ENCODE results near the gene TBC1D5.

DNA sequence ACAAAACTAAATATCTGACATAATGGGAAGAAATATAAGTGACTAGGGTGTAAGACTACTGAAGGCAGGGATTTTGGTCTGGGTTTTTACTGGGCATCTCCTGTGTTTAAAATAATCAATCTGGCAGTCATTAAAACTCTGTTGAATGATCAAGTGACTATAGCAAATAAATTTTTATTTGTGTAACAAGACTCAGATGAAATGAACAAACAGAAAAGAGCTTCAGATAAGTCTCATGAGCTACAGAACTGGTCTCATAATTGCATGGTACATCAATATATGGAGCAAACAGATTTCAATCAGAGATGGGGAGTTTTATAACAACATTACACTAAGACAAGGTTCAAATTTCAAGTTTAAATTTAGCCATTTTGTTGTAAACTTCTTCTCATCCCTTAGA, 485.2 kb downstream of the TBC1D5 start:
- TF ChIP-seq POLR2A (IDR thresholded peaks at IDR 0.05; ENCODE audit: low read depth, low read length): no peak
- TF ChIP-seq, protein P1, sequence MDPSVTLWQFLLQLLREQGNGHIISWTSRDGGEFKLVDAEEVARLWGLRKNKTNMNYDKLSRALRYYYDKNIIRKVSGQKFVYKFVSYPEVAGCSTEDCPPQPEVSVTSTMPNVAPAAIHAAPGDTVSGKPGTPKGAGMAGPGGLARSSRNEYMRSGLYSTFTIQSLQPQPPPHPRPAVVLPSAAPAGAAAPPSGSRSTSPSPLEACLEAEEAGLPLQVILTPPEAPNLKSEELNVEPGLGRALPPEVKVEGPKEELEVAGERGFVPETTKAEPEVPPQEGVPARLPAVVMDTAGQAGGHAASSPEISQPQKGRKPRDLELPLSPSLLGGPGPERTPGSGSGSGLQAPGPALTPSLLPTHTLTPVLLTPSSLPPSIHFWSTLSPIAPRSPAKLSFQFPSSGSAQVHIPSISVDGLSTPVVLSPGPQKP (IDR thresholded peaks at IDR 0.05; ENCODE audit: borderline replicate concordance, low read depth, low read length): no peak
- TF ChIP-seq, protein P2, sequence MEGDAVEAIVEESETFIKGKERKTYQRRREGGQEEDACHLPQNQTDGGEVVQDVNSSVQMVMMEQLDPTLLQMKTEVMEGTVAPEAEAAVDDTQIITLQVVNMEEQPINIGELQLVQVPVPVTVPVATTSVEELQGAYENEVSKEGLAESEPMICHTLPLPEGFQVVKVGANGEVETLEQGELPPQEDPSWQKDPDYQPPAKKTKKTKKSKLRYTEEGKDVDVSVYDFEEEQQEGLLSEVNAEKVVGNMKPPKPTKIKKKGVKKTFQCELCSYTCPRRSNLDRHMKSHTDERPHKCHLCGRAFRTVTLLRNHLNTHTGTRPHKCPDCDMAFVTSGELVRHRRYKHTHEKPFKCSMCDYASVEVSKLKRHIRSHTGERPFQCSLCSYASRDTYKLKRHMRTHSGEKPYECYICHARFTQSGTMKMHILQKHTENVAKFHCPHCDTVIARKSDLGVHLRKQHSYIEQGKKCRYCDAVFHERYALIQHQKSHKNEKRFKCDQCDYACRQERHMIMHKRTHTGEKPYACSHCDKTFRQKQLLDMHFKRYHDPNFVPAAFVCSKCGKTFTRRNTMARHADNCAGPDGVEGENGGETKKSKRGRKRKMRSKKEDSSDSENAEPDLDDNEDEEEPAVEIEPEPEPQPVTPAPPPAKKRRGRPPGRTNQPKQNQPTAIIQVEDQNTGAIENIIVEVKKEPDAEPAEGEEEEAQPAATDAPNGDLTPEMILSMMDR (conservative IDR thresholded peaks at IDR 0.05; ENCODE audit: low read depth, low read length): no peak
- no peak for TF ChIP-seq MAFK (IDR thresholded peaks at IDR 0.05; ENCODE audit: low read depth, low read length)
- no peak for TF ChIP-seq RFX5 (IDR thresholded peaks at IDR 0.05; ENCODE audit: low read depth, low read length)
- TF ChIP-seq RCOR1 (IDR thresholded peaks at IDR 0.05; ENCODE audit: insufficient replicate concordance, low read length): no peak
- TF ChIP-seq CHD1 (IDR thresholded peaks at IDR 0.05; ENCODE audit: low read depth, low read length): no peak
- TF ChIP-seq RAD21 (IDR thresholded peaks at IDR 0.05; ENCODE audit: low read length): no peak
- no peak for TF ChIP-seq BHLHE40 (IDR thresholded peaks at IDR 0.05; ENCODE audit: low read depth, low read length)
- no peak for TF ChIP-seq CEBPB (IDR thresholded peaks at IDR 0.05; ENCODE audit: low read depth, low read length)

All from IMR-90 (cell line).